ENCODE data around the gene RAX.

RAX gene

GRCh38 chr18:59272891-59273758, at the start of gene RAX:
RAX (minus strand) TSS chr18:59273454; CDS start chr18:59273206, 248 bp downstream.
- DNase-seq, result no peak

- DNase-seq, result no peak
Measured at GRCh38 chr18:59318460-59319050, 45.3 kb upstream of the RAX start, which contains the start of gene CPLX4. CPLX4 (minus strand) TSS chr18:59318649; CDS start chr18:59318462, 187 bp downstream.

DNA sequence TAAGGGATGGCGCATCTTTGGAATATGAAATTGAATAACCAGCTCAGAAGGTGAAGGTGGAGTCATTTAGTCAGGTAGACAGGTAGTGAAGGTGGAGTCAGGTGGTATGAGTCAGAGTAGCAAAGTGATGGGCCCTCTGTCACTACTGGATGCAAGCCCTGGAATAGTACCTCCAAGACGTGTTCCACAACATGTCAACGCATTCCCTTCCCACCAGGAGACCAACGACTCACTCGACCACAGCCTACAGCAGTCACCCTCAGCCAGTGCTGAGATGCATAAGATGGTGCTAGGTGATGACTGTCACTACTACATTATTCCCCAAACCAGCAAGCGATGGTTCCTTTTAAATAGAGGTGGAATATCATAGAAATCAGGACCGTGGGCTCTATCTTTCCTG, 38.4 kb upstream of the RAX start:
- no peak for DNase-seq

DNA sequence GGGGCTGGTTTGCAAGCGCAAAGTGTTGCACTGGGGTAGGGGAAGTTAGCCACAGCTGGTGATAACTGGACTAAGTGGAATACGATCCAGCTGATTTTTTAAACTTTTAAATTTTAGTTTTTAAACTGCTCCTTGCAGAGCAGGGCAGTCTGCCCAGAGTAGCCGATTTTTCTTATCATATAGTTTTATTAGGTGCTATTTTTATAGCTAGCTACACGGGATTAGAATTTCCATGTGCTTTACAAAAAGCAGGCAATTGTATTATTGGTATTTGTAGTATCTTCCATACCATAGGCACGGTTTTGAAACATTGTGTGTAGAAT, 35.6 kb upstream of the RAX start:
- no peak for DNase-seq

- peak; percentile 50 to 54 for DNase-seq
Measured at GRCh38 chr18:59308248-59308937, 35.1 kb upstream of the RAX start.

- no peak for DNase-seq
Measured at GRCh38 chr18:59306640-59307039, 33.4 kb upstream of the RAX start.

- no peak for DNase-seq
Measured at GRCh38 chr18:59305295-59305694, 32.0 kb upstream of the RAX start.

DNA sequence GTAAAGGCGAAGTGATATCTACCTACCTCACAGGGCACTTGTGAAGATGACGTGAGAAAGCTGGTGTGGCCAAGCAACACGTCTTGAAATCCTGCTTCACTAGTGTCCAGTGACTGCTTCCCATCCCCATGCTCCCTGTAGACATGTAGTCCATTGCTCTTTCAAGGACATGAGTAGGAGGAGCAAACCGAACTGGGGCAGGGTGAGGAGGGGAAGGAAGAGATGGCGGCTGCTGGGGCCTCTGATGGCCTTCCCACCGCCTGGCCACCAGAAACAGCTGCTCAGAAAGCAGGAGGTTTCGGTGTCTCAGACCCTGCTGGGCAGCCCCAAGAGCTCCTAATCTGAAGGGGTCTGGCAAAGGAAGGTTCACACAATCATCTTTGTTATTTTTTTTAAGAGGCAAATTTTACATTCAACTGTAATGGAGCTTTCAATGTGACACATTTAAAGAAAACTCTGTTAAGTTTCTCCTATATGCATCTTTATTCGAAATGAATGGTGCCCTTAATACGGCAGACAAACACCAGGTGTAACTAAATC, 30.5 kb upstream of the RAX start:
- no peak for DNase-seq

- no peak for DNase-seq
Measured at GRCh38 chr18:59303006-59303405, 29.8 kb upstream of the RAX start.

GRCh38 chr18:59301929-59302328, 28.7 kb upstream of the RAX start:
- no peak for DNase-seq

GRCh38 chr18:59300676-59301285, 27.5 kb upstream of the RAX start:
- no peak for DNase-seq

DNA sequence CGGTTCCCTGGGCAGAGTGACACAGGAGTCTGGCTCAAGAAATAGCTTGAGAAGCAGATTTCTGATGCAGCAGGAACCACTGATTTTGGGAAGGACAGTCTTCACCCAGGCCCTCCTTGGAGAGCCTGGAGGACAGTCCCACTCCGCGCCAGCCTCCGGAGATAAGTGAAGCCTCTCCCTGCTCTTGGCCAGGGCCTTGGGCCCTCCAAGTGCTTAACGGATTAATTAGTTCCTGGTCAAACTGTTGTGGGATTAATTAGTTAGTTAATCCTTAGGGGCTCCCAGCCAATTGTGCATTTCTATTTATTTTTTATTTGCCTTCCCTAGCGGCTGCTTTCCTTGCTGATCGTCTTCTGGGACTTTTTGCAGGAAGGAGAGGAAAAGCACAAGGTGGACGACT, 25.6 kb upstream of the RAX start:
- no peak for DNase-seq

DNA sequence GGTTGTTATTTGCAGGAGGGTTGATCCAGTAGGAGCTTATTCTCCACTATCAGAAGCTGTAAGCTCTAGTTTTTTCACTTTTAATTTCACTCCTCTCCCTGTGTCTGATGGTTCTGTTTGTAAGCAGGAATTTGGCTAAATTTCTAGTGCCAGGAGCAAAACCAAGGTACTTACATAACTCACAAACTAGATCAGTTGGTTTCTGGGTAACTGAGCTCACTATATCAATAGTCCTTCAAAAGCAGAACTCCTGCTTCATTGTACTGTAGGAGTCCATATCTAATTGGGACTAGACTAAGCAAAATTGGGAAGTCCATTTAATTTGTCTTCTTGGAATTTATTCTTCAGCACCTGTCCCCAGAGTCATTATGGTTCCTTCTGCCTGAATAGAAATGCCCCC, 20.1 kb upstream of the RAX start:
- no peak for DNase-seq

DNA sequence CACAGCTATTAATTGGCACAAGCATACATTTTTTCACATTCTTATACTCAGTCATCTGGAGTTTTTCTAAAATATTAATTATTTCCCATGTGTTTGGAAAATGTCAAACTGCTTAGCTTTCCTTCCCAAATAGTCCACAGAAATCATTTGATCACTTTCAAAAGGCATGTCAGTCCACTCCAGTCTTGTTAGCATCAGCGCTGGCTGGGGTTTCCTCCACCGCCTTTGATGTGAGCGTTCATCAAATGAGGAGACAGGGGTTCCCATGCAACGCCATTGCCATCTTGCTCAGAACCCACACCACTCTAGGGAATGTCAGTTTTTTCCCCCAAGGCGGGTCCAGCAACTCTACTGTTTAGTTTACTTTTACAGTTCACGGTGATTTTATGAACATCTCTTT, 13.1 kb upstream of the RAX start:
- DNase-seq, result no peak

DNA sequence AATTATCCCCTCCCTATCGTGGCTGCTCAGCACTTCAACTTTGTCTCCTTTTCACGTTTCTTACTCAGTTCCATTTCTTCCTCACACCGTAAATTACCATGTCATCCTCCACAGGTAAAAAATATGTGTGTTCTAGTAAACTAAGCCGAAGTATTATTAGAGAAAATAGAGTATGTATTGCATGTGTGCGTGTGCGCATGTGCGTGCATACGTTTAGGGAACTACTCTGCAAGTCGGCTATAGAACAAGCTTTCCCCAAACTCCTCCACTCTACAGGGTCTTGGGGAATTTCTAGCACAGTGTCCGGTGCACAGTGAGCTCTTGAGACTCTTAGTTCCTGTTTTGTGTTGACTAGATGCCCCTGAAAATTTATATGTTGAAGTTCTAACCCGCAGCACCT, 9.1 kb upstream of the RAX start:
- no peak for DNase-seq

- DNase-seq, result no peak
Measured at GRCh38 chr18:59279722-59280121, 6.5 kb upstream of the RAX start.

DNA sequence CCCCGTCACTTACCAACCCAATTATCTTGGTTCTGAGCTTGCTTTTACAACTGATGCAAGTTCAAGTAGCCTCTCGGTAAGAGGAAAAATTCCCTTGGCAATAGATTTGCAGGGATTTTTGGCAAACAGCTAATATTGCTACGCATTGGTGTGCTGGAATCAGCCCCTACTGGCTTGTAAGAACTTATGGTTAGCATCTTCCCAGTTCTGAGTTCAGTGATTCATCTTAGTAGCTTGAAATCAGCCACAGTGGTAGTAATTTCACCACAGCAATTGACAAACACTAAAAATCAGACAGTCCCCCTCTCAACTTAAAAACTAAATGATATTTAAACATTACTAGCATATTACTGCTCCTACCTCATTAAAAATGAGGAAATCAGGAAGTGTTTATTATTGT, 5.9 kb upstream of the RAX start:
- no peak for DNase-seq

DNA sequence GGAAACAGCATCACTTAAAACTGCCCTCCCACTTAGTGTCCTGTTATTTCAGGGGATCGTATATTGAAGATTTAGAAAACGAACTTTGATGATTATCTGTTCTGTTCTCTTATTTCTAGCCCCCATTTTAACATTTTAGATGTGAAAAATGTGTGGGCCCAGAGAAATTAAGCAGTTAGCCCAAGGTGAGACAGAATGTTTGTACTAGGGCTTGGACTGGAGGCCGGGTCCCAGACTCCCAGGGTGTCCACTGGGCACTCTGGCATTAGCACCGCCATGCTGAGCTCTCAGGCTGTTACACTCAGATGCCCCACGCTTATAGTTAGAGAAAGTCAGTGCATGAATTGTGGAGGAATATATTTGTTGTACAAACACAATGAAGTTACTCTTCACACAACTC, 5.5 kb upstream of the RAX start:
- DNase-seq, result no peak

DNA sequence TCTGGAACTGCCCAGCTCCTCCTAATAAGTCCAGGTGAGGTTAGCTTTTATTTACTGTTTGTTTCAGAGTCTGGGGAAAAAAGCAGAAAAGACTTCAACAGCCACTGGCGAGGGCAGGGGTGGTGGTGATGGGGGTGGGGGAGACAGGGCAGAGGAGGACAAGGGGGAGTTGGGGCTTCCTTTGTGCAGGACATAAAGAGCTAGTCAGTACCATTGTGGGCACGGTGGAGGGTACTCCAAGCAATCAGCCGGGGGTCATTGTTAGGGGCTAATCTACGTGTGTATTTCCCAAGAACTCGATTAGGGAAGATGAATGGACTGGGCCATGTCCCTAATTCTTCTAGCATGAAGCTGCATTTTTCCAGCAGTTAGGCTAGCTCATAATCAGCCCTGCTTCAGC, 2.8 kb upstream of the RAX start:
- no peak for DNase-seq

GRCh38 chr18:59275406-59275949, 2.2 kb upstream of the RAX start:
- DNase-seq, result no peak

DNA sequence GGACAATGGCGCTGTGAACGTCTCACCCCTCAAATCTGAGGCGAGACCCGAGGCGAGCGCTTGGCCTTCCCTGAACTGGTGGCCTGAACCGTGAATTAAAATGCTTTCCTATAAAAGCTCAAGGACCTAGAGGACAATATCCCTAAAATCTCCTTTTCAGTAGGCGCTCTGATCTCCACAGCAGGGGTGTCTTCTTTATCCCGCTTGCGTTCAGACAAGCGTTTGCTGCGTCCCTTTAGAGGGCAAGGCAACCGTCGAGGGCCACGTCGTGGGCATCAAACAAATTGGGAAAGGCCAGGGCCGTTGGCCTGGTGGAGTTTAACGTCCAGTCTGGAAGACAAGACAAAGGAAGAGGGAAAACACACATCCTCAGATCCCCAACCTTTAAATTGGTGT, 1.3 kb upstream of the RAX start:
- DNase-seq, result no peak

GRCh38 chr18:59273759-59274532, 692 bp upstream of the RAX start:
- DNase-seq, result no peak
